ENCODE measurements around the gene RETREG3. TPM values are rescaled to one million over a fixed set of nuclear protein-coding genes. Genes with fewer than 3 reads are reported as not detected.

The RETREG3 gene
- total and polyA plus RNA-seq, 9 of the 15 experiments (the other 6 are each of a cell fraction or from before 2014, with no cell fraction given) = 4.1 to 39.0 (median 16.9) TPM

- TF ChIP-seq OTX1 (CRISPR knock-in tag; IDR thresholded peaks at IDR 0.05) (peak; percentile 94), CXXC5 (CRISPR knock-in tag; IDR thresholded peaks at IDR 0.05) (peak; percentile 92), CSDE1 (IDR thresholded peaks at IDR 0.05) (no peak), ZNF280B (CRISPR knock-in tag; IDR thresholded peaks at IDR 0.05) (peak; percentile 87), ZNF707 (CRISPR knock-in tag; conservative IDR thresholded peaks at IDR 0.05) (peak; percentile 76), MCM5 (IDR thresholded peaks at IDR 0.05; ENCODE audit: low read depth) (no peak), PHB (CRISPR knock-in tag; IDR thresholded peaks at IDR 0.05) (peak; percentile 90; the same call in 1 of the 2 replicates), ZNF79 (CRISPR knock-in tag; IDR thresholded peaks at IDR 0.05; ENCODE audit: low read depth) (peak; percentile 93), NFE2 (IDR thresholded peaks at IDR 0.05; ENCODE audit: low read depth) (no peak), POLR3A (IDR thresholded peaks at IDR 0.05; ENCODE audit: borderline replicate concordance, extremely low read depth, insufficient read depth, insufficient read length) (no peak), SRF (CRISPR knock-in tag; IDR thresholded peaks at IDR 0.05) (peak in 1 of 2 experiments; percentile 59; a peak in 1 of 4 replicates), ZNF586 (CRISPR knock-in tag; conservative IDR thresholded peaks at IDR 0.05) (peak; percentile 76; the same call in 1 of the 2 replicates), ZBTB1 (CRISPR knock-in tag; IDR thresholded peaks at IDR 0.05; ENCODE audit: borderline replicate concordance, low read depth) (no peak), HMBOX1 (IDR thresholded peaks at IDR 0.05) (no peak), MAZ (CRISPR knock-in tag; conservative IDR thresholded peaks at IDR 0.05 in 1 of 2, IDR thresholded peaks at IDR 0.05 in 1 of 2) (peak in 1 of 2 experiments; percentile 80; a peak in 2 of 4 replicates), RBM25 (IDR thresholded peaks at IDR 0.05; ENCODE audit: low read depth, low read length, severe bottlenecking) (no peak), BMI1 (IDR thresholded peaks at IDR 0.05; ENCODE audit: low read length) (no peak), ZSCAN29 (IDR thresholded peaks at IDR 0.05) (no peak), RREB1 (CRISPR knock-in tag; IDR thresholded peaks at IDR 0.05) (peak; percentile 97), HDGF (IDR thresholded peaks at IDR 0.05) (peak; percentile 63; the same call in 1 of the 2 replicates), KDM2B (CRISPR knock-in tag; IDR thresholded peaks at IDR 0.05) (0 out of 2 replicates have a peak, but pooled peaks have one; percentile 82)
Measured at GRCh38 chr17:42535155-42536047, 73.8 kb downstream of the RETREG3 start (continued).
